Activated CD4-positive, alpha-beta T cell treated with anti-CD3 and anti-CD28 coated beads, Interleukin-2, amount 50 U/mL, for 16 hours (primary cell): Measurements from ENCODE around the gene LIMK2.
"Not testable (repeated sequence)": the region's sequence is repeated elsewhere in the genome, so short reads cannot be mapped to it uniquely, and the experiment has no call there.

Experiments used
- DNase-seq: peaks from one replicate; pipeline ENCODE4 v3.0.0-alpha.2; 2020

The LIMK2 gene

DNA sequence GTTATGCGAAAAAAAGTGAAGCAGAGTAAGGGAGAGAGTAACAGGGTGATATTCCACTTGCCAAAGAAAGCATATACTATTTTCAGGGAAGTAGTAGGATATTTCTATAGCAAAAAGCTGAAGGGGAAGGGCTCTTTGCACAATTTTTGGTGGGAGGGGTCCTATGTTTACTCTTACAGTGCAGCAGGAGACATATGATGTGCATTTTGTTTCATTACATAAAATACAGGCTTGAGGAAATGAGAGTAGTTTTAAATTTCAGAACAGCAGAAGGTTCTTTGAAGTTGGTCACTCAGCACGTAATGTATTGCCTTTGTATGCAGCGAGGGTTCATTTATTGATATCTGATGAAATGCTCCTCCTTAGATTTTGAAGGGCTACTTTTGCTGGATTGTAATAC, 83.3 kb downstream of the LIMK2 start:
- no peak for DNase-seq

DNA sequence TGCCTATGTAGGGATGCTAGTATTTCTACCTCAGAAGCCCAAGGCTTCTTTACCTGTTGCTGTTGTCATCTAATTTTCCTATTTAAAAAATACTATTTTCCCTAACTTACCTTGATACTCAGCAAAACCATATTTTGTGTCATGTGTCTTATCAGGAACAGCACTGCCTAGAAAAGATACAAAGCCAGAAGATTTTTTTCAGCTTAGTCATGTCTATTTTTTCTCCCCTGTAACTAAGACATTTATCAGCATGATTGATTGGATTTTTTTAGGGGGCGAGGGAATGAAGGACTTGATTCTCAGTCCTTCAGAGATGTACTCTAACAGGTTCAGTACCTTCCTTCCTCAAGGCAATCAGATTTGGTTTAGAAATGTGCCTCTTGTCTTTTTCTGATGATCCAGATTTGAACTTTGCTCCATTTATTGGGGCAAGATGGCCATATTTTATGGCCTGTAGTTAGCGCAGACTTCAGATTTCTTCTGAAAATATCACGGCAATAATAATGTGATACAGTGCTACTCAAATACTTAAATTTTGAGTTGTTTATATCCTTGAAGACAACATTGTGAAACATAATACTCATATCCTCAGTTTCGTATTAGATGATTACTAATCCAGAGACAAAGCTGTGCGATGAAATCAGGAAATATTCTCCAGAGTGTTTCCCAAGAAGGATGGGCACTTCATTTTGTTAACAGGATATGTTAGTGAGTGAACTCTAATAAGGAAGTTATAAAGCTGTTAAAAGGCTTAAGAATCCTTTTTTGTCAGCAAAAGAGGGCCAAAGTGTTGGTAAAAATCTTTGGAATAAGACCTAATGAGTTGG, 83.9 kb downstream of the LIMK2 start:
- DNase-seq: peak; percentile 52

DNA sequence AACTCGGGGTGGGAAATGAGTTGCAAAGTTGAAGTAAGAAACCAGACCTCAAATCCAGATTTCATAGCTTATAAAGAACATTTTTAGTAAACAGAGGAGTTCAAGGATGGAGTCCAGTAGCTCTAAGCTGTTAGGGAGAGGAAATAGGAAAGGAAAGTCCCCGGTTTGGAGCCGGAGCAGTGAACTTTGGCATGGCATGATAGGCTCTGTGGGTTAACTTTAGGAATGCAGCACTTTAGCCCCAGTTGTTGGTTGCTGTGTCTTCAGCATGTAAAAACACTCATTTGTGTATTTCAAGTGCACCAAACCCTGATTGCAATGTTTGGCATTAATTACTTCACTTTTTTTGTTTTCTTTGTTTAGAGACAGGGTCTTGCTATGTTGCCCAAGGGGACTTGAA, 88.8 kb downstream of the LIMK2 start:
- no peak for DNase-seq

DNA sequence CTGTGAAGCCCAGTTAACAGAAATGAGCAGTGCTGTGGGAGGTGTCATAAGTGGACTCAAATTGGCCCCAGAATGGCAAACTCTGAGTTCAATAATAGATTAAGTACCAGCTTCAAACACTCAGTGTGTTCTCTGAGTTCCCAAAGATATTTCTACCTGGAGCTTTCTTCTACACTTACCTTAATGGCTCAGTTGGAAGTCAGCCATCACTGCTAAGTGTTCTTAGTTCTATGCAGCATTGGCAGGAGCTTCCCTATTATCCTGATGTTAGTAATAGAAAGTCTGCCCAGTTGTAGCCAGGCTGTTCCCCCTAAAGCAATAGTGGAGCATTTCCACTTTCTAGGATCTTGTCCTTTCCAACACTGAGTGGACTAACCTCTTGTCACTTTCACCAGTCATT, 89.9 kb downstream of the LIMK2 start:
- DNase-seq: no peak

DNA sequence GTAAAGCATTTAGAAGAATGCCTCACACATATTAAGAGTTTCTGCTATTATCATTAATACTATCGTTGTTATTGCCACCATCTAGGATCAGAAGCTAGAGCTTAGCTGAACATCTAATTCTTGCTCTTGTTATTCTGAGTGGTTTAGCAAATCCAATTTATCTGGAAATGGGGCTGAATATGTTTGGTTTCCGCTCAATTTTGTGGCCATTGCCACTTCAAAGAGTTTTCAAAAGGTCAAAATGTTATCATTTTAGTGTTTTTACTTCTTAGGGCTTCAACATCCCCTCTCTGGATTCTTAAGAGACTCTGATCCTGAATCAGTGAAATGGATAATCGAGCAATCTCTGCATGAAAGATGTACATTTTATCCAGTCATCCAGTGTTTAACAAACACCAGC, 90.4 kb downstream of the LIMK2 start:
- no peak for DNase-seq

DNA sequence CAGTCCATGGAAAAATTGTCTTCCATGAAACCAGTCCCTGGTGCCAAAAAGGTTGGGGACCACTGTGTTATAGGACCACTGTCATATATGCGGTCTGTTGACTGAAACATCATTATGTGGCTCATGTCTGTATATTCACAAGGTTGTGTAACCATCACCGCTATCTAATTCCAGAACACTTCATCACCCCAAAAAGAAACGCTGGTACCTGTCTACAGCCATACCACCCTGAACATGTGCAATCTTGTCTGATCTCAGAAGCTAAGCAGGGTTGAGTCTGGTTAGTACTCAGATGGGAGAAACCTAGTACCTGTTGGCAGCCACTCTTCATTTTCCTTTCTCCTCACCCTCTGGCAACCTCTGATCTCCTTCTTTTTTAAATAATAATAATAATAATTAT, 93.1 kb downstream of the LIMK2 start:
- no peak for DNase-seq

DNA sequence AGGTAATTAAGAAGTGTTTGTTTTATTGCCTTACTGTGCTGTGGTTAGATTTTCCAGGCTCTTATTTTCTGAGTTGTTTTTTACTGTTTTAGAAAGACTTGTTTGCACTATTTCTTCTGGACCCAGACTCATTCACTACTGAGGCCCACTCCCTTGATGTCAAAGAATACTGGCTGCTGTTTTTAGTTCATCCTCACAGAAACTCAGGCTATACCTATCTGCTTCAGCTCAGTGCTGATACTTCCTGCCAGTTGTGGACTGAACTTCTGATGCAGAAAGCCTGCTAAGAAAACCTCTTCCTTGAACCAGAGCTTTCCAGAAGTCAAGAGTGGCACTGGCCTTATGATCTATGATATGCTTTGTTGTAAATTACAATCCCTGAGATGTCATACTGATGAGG, 96.1 kb downstream of the LIMK2 start:
- no peak for DNase-seq

DNA sequence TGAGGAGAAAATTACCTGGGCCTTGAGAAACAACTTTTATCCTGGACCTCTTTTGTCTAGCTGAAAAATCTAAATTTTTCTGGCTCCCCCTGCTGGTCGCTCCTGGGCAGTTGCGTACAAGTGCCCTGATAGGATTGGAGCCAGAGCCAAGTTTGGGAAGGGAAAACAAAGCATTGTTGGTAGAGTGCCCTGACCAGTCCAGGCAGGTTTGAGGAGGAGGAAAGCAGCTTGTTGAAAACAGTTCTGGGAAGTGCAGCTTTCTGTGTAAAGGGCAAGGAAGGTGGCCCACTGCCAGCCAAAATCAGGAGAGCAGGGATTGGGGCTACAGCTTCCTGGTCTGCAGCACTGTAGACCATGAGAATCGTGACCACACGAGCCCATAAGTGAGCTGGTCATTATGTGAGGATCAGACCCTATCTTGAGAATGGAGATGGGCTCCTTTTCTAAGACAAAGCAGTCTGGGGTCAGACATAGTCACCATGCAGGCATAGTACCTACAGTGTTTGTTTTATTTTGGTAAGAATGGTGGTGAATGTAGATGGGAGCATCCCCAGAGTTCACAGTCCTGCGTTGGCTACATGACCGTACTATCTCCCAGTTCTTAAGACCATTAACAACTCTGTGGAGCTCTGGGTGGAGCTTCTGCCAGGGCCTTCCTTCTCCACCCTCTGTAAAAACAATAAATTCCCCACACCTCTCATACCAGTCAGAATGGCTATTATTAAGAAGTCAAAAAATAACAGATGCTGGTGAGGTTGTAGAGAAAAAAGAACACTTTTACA, 101.5 kb downstream of the LIMK2 start:
- DNase-seq: peak; percentile 62

DNA sequence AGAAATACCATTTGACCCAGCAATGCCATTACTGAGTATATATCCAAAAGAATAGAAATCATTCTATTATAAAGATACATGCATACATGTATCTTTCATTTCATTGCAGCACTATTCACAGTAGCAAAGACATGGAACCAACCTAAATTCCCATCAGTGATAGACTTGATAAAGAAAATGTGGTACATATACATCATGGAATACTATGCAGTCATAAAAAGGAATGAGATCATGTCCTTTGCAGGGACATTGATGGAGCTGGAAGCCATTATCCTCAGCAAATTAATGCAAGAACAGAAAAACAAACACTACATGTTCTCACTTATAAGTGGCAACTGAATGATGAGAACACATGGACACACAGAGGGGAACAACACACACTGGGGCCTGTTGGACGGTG, 102.1 kb downstream of the LIMK2 start:
- not testable (repeated sequence) for DNase-seq

DNA sequence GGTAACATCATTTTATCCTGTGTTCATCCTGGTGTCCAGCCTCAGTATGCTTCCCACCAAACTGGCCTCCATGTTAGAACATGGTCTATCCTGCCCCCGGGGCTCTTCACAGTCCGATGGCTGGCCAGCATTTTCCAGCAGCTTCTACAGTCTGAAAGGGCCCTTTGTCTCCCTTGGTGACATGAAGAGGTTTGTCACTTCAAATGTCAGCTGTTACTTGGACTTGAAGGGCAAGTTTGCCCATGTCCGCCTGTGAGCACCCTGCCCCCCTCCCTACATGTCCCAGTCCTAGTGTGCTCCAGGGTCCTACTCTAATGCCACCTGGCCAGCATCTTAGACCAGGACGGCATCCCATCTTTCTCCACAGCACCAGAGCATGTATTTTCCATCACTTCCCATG, 109.3 kb downstream of the LIMK2 start:
- DNase-seq: no peak

DNA sequence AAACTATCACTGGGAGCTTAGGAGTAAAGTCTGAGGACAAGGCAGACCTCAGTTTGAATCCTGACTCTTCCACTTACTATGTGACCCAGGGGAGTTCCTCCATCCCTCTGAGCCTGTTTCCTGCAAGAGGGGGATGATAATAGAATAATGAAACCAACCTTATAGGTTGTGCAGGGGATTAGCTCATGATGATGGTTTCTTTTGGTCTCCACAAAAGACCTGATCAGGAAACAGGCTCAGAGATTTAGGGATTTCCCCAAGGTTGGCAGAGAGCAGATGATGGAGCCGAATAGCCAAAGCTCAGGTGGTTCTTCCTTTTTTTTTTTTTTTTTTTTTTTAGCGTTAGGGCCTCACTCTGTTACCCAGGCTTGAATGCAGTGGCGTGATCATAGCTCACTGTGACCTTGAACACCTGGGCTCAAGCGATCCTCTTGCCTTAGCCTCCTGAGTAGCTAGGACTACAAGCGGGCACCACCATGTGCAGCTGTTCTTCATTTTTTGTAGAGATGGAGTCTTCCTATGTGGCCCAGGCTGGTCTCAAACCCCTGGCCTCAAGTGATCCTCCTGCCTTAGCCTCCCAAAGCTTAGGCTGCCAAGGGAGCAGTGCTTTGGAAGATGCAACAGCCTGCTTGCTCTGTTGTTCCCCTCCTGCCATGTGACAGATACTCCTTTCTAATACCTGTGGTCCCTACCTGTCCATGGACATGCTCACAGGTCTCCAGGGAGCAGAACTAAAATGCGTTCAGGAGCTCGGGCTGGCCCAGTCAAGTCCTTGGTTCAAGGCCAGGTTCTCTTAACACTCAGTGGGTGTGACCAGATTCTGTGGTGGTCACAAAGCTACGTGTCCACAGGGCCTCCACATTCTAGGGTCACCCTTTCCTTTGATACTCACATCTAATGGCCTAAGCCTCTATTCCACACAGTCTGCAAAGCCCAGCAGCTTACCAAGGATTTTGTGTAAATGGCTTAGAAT, 111.8 kb downstream of the LIMK2 start:
- no peak for DNase-seq

DNA sequence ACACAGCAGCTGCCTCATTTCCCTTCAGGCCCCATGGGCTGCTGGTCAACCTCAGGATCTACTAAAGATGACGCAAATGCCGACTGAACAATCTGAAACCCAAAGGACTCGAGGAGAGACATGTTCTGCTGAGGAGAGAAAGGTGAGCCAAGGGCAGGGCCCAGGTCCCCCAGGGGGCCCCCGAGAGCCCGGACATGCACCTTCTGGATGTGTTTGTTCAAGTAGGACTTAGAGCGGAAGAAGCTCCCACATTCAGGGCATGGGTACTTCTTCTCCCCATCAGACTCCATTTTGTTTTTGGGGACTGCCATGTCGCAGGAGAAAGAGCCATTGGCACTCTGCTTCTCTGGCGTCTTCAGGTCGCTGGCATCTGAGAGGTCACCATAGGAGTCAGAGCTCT, 114.8 kb downstream of the LIMK2 start:
- DNase-seq: no peak

DNA sequence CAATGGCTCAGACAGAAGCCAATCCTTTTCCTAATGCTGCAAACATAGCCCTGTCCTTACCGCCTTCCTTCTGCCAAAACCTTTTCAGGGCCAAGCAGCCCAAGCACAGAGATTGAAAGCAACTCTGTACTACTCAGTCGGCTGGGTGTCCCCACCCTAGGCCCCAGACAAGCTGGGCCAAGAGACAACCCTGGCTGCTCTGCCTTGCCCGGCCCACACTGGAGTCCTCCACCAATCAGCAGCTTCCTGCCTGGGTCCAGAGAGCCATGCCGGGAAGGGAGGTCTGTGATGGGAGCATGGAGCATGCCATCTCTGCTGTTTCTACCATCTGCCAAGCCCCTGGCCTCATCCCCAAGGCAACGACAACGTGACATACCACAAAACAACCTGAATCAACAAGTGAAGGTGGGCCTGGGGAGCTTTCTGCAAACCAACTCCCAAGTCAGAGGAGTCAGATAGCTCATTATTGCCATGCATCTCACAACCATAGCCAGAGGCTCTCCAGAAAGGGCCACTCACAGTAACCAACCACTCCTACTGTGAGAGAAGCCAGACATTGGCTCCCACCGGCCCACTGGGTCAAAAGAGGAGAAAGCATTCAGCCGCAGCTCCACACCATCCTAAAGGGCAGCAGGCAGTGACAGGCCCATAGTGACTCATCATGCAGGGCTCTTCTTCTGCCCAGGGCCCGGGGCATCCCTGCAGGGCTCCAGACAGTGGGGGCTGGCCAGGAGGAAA, 115.9 kb downstream of the LIMK2 start:
- no peak for DNase-seq

DNA sequence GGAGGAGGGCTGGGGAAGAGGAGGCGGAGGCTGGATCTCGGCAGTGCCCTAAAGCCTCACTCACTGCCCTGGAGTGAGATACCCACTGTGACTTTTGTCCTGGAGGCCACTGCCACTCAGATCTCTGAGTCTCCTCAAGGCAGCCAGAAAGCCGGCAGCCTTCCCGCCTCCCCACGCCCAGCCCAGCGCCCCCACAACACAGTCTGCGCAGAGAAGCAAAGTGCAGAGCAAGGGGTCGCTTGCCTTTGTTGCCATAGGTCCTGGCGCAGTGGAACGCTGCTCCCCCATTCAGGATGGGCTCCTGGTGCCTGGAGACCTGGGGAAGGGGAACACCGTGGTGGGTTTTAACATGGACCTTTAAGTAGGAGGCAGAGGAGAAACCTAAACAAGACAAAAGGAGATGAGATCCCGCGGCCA, 116.5 kb downstream of the LIMK2 start:
- no peak for DNase-seq

DNA sequence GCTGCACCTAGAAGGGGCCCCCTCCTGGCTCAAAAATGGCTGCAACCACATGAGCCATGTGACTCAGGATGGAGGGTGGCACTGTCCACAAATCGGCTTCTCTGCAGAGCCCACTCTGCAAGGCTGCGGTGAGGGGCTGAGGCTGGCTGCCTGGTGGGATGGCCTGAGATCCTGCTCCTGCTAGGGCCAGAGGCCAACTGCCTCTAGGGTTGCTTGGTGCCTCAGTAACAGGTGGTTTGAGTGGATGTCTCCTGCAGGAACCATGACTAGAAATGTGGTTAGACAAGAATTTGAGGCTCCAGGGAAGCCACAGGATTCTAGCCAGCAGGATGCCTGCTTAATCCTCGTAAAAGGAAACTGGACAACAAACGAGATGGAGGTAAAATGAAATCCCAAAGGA, 116.9 kb downstream of the LIMK2 start:
- DNase-seq: no peak
